GM12878 (cell line): Measurements from ENCODE around the gene HLA-A. TPM values are rescaled to one million over a fixed set of nuclear protein-coding genes. Genes with fewer than 3 reads are reported as not detected.

Experiments used
- ATAC-seq: fragments of 200-7000 bp; cut with Tn5 transposase; 3 replicates; pipeline ENCODE4 v1.9.1; 2020; ENCODE audit warnings: mild to moderate bottlenecking, moderate library complexity
- BruUV-seq: library from RNA; stranded (reverse); fragments of 400-500 nt; replicated peaks from 2 replicates; lab custom pipeline; 2021; lab: Mats Ljungman, UMichigan
- CTCF ChIA-PET: fragments of 300-600 bp; sonication (Branson Sonifier 250); formaldehyde crosslinking; extraction: SDS; loops from one replicate; lab custom pipeline; 2021; ENCODE audit warnings: inconsistent platforms; lab: Yijun Ruan, JAX
- POLR2A ChIA-PET: fragments of 350-600 bp; formaldehyde crosslinking; extraction: SDS; loops from one replicate; lab custom pipeline; 2021; ENCODE audit warnings: inconsistent platforms; lab: Charles Lee
- RAD21 ChIA-PET: fragments of 300-600 bp; sonication (Branson Sonifier 250); formaldehyde crosslinking; loops from one replicate; lab custom pipeline; 2023; ENCODE audit warnings: antibody characterized with exemption; ENCODE audit not compliant: unreplicated experiment; lab: Charles Lee
- SMC1A ChIA-PET: fragments of 300-600 bp; sonication (Branson Sonifier 250); formaldehyde crosslinking; loops from one replicate; lab custom pipeline; 2023; ENCODE audit not compliant: unreplicated experiment, uncharacterized antibody; lab: Charles Lee
- DNase-seq: peaks from one replicate; pipeline ENCODE4 v3.0.0-alpha.2; 2011; ENCODE audit warnings: low read depth, low spot score
- FAIRE-seq: peaks from 3 replicates; lab custom pipeline; 2011; peaks lifted over from hg19 to GRCh38; lab: Jason Lieb, UNC
- H2AFZ ChIP-seq: 2 replicates; pipeline ENCODE4 v1.6.0; 2011; ENCODE audit warnings: low read depth, low read length, control low read depth; ENCODE audit not compliant: control insufficient read depth
- H3K27ac ChIP-seq: 2 replicates; pipeline ENCODE4 v1.5.1; 2011; ENCODE audit warnings: control low read depth; ENCODE audit not compliant: control insufficient read depth, insufficient read depth
- H3K27me3 ChIP-seq, 2 experiments: replicated peaks in 1 of 2; 2 replicates each; pipeline versions ENCODE4 v1.6.0 to v1.6.1; 2011; ENCODE audit warnings: low read length in 1 of 2; ENCODE audit not compliant: control insufficient read depth in 2 of 2, insufficient read depth in 2 of 2
- H3K36me3 ChIP-seq, 2 experiments: 2 replicates each; pipeline ENCODE4 v1.5.1; 2011; ENCODE audit warnings: low read length in 1 of 2; ENCODE audit not compliant: control insufficient read depth in 2 of 2, insufficient read depth in 2 of 2
- H3K4me1 ChIP-seq: 2 replicates; pipeline ENCODE4 v1.6.1; 2011; ENCODE audit warnings: mild to moderate bottlenecking, low read length, moderate library complexity, mixed read lengths; ENCODE audit not compliant: control insufficient read depth, insufficient read depth
- H3K4me2 ChIP-seq: 2 replicates; pipeline ENCODE4 v1.6.0; 2011; ENCODE audit warnings: control low read depth; ENCODE audit not compliant: control insufficient read depth, insufficient read depth
- H3K4me3 ChIP-seq: fragments of 200-600 bp; sonication (generic); 2 replicates; pipeline ENCODE4 v1.5.1; 2016
- H3K79me2 ChIP-seq: 2 replicates; pipeline ENCODE4 v1.6.0; 2011; ENCODE audit warnings: low read length; ENCODE audit not compliant: control insufficient read depth, insufficient read depth
- H3K9ac ChIP-seq: 2 replicates; pipeline ENCODE4 v1.8.0; 2011; ENCODE audit warnings: low read length, control low read depth, mixed read lengths; ENCODE audit not compliant: control insufficient read depth, insufficient read depth
- H3K9me3 ChIP-seq: replicated peaks from 3 replicates; pipeline ENCODE4 v1.5.1; 2011; ENCODE audit warnings: mild to moderate bottlenecking, low read length; ENCODE audit not compliant: control insufficient read depth, insufficient read depth
- H4K20me1 ChIP-seq: 2 replicates; pipeline ENCODE4 v1.6.0; 2011; ENCODE audit not compliant: control insufficient read depth, insufficient read depth
- ATF7 ChIP-seq: fragments of 450-650 bp; IDR thresholded peaks from 2 replicates; pipeline ENCODE4 v1.6.1; 2016; ENCODE audit warnings: low read depth, mild to moderate bottlenecking
- IKZF1 ChIP-seq: fragments of 450-650 bp; conservative IDR thresholded peaks from 2 replicates; pipeline ENCODE4 v1.6.1; 2017; ENCODE audit warnings: antibody characterized with exemption, mild to moderate bottlenecking
- IKZF2 ChIP-seq, 2 experiments: fragments of 450-650 bp; IDR thresholded peaks; 2 replicates each; pipeline ENCODE4 v1.6.1; 2017; ENCODE audit warnings: mild to moderate bottlenecking in 2 of 2, moderate library complexity in 2 of 2
- MLLT1 ChIP-seq: fragments of 450-650 bp; IDR thresholded peaks from 2 replicates; pipeline ENCODE4 v1.6.1; 2016; ENCODE audit warnings: mild to moderate bottlenecking
- NR2F1 ChIP-seq: fragments of 450-650 bp; conservative IDR thresholded peaks from 2 replicates; pipeline ENCODE4 v1.6.1; 2017; ENCODE audit warnings: mild to moderate bottlenecking
- PBX3 ChIP-seq: IDR thresholded peaks from 2 replicates; pipeline ENCODE4 v1.6.1; 2011; ENCODE audit warnings: mild to moderate bottlenecking, low read depth, low read length, moderate library complexity; ENCODE audit not compliant: insufficient replicate concordance
- POLR2A ChIP-seq: IDR thresholded peaks from 2 replicates; pipeline ENCODE4 v1.6.1; 2011; ENCODE audit warnings: low read depth, mild to moderate bottlenecking, low read length
- POLR2AphosphoS5 ChIP-seq: IDR thresholded peaks from 2 replicates; pipeline ENCODE4 v1.6.1; 2011; ENCODE audit warnings: mild to moderate bottlenecking, low read length, inconsistent platforms
- RELB ChIP-seq: fragments of 450-650 bp; IDR thresholded peaks from 2 replicates; pipeline ENCODE4 v1.6.1; 2017; ENCODE audit warnings: low read depth, mild to moderate bottlenecking, moderate library complexity
- RUNX3 ChIP-seq: IDR thresholded peaks from 2 replicates; pipeline ENCODE4 v1.6.1; 2012; ENCODE audit warnings: low read length, inconsistent platforms
- SIN3A ChIP-seq: IDR thresholded peaks from 2 replicates; pipeline ENCODE4 v1.6.1; 2012; ENCODE audit warnings: low read depth, low read length, improper control_type of control experiment
- SMAD1 ChIP-seq: fragments of 450-650 bp; IDR thresholded peaks from 2 replicates; pipeline ENCODE4 v1.6.1; 2018; ENCODE audit warnings: mild to moderate bottlenecking, low read depth; ENCODE audit not compliant: partially characterized antibody
- SPI1 ChIP-seq: IDR thresholded peaks from 2 replicates; pipeline ENCODE4 v1.6.1; 2011; ENCODE audit warnings: low read depth, mild to moderate bottlenecking, low read length, moderate library complexity, borderline replicate concordance; ENCODE audit not compliant: insufficient read depth
- SREBF2 ChIP-seq: IDR thresholded peaks from 2 replicates; pipeline ENCODE4 v1.6.1; 2012; ENCODE audit warnings: mild to moderate bottlenecking, low read length
- ZNF384 ChIP-seq: IDR thresholded peaks from 2 replicates; pipeline ENCODE4 v1.6.1; 2012; ENCODE audit warnings: low read depth, mild to moderate bottlenecking, low read length, improper control_type of control experiment, borderline replicate concordance
- WGBS: methylation state at CpG from one replicate; pipeline ENCODE4 v1.1.6; 2016; ENCODE audit warnings: low lambda C conversion rate; ENCODE audit not compliant: insufficient replicate concordance, insufficient coverage; ENCODE audit errors: missing lambda C conversion rate; 5-methylcytosine and 5-hydroxymethylcytosine counted together
- in situ Hi-C: fragments of 300-500 bp; cut with MboI; formaldehyde crosslinking; loops from 9 replicates; pipeline ENCODE4 v1.14.3; 2018; ENCODE audit warnings: mixed read lengths
- intact Hi-C: fragments of 100-400 bp; cut with micrococcal nuclease; formaldehyde crosslinking; loops from one replicate; pipeline ENCODE4 v1.14.2; 2022; ENCODE audit not compliant: unreplicated experiment
- polyA plus RNA-seq, 11 experiments: library from polyadenylated mRNA; depleted of rRNA in 4 of 11; unstranded in 6 of 11; stranded (reverse) in 5 of 11; fragments of >200 nt; fragmentation: Nextera tagmentation in 4 of 11; fragmentation: Illumina TruSeq in 1 of 11; extraction: Ambion mirVana in 4 of 11; extraction: Trizol in 1 of 11; gene quantifications; 1 replicate in 1 of 11; 2 replicates in 10 of 11; pipeline versions ENCODE4 v1.2.1 to v1.2.3, GENCODE V29; 2011 to 2016; ENCODE audit warnings: inconsistent platforms in 2 of 11, missing spikeins in 2 of 11, low read depth in 1 of 11
- total RNA-seq, 4 experiments: library from RNA; depleted of rRNA in 3 of 4; stranded (reverse); fragments of >200 nt in 3 of 4; fragmentation: Illumina TruSeq in 1 of 4; extraction: Trizol in 1 of 4; gene quantifications; 2 replicates each; pipeline versions ENCODE4 v1.2.1 to v1.2.3, GENCODE V29; 2013 to 2021

HLA-A gene
- total and polyA plus RNA-seq, 10 of the 15 experiments (the other 5 are each of a cell fraction or from before 2014, with no cell fraction given): 129 to 1,155 (median 749) TPM

- WGBS: 4% methylated on average over 8 of the region's 8 CpGs
- peak; percentile 62 for DNase-seq
- CTCF ChIA-PET: interaction anchor here (0.6 to 6.6 kb wide), 13 partner anchors 8 to 316 kb away, joined by 3 to 71 read pairs (median 9); no protein-coding TSS in a partner anchor
- TF ChIP-seq IKZF1: peak; percentile 51
- 0 out of 2 replicates have a peak, but pooled peaks have one; percentile 25 for TF ChIP-seq MLLT1
- TF ChIP-seq SPI1: peak; percentile 63
- TF ChIP-seq SREBF2: no peak
- no peak for TF ChIP-seq SIN3A
- TF ChIP-seq PBX3: no peak
- TF ChIP-seq POLR2AphosphoS5: peak; percentile 58
- peak; percentile 28; the same call in 1 of the 2 replicates for TF ChIP-seq ATF7
- peak; percentile 29; the same call in 1 of the 2 replicates for TF ChIP-seq NR2F1
- TF ChIP-seq RUNX3: 0 out of 2 replicates have a peak, but pooled peaks have one; percentile 17
- peak; percentile 95 for TF ChIP-seq SMAD1
- peak; percentile 30 to 56; a peak in 1 of 4 replicates for TF ChIP-seq IKZF2 (IDR thresholded peaks at IDR 0.05)
- TF ChIP-seq POLR2A: peak; percentile 61
- TF ChIP-seq ZNF384: peak; percentile 96
- TF ChIP-seq RELB: peak; percentile 48; the same call in 1 of the 2 replicates
Measured at GRCh38 chr6:29965873-29966601, 23.7 kb downstream of the HLA-A start.

More at GRCh38 chr6:29965873-29966601, 23.7 kb downstream of the HLA-A start:
- POLR2A ChIA-PET: interaction anchor here (0.5 to 5.0 kb wide), 8 partner anchors 13 to 159 kb away, joined by 3 to 27 read pairs (median 4); partner anchors contain the start of genes HLA-A and POLR1H
- H3K9ac ChIP-seq: peak overlapping the region; percentile 74
- ATAC-seq: peak; percentile 78
- peak overlapping the region; percentile 97 for H3K4me2 ChIP-seq
- peak overlapping the region; percentile 66 for H3K4me3 ChIP-seq
- in situ Hi-C loops: no loop called here
- H4K20me1 ChIP-seq: no peaks in the 10 kb centered on the region
- H2AFZ ChIP-seq: peak overlapping the region; percentile 8
- H3K27ac ChIP-seq: peak overlapping the region; percentile 93
- intact Hi-C loops: loop anchor here (2.0 kb wide), 1 partner anchor 23 kb away; the partner anchor contains the start of gene HLA-A
- H3K9me3 ChIP-seq: no peaks in the 10 kb centered on the region
- H3K79me2 ChIP-seq: peaks cover 5% of the 10 kb centered on the region
- H3K36me3 ChIP-seq: no peaks in the 10 kb centered on the region
- RAD21 ChIA-PET: interaction anchor here (0.6 to 2.6 kb wide), 7 partner anchors 10 to 316 kb away, joined by 3 to 9 read pairs (median 4); no protein-coding TSS in a partner anchor
- no TSS peak for BruUV-seq
- H3K4me1 ChIP-seq: peaks cover 5% of the 10 kb centered on the region; the same call in 1 of the 2 replicates
- FAIRE-seq: peak; percentile 35
- SMC1A ChIA-PET: interaction anchor here (0.6 to 4.3 kb wide), 12 partner anchors 11 to 318 kb away, joined by 3 to 38 read pairs (median 4); partner anchors contain the start of gene HLA-A
- H3K27me3 ChIP-seq: no peaks in the 10 kb centered on the region
